Measurements from ENCODE around the gene MYRF.

DNA sequence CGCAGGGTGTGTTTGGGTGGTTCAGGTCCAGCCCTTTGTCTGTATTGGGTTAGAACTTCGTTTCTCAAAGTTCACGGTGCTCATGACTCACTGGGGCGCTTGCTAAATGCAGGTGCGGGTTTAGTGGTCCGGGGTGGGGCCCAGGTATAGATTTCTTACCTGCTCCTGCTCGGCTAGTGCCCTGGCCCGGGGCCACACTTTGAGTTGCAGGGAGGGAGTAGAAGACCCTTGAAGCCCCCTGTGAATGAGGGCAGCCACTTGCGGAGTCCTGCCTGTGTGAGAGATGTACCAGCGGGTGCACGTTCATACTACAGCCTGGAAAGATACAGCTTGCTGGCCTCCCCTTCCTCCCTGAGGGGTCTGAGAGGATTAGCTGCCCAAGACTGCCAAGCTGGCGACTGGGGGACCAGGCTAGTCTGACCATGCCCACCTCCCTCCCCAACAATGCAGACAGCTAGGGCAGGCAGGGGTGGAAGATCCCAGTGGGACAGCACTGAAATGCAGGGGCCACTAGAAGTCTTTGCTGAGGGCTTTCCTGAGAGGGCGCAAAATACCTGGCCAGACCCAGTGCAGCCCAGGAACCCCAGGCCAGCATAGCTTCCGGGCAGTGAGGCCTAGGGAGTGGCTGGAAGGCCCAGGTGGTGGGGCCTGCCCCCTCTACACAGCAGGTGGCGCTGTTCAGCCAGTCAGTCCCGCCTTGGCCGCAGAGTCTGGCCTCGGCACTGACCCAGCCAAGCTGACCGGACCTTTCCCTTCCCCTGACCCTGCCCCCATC lies 5.1 kb upstream of the MYRF start:
- TF ChIP-seq, protein P1, sequence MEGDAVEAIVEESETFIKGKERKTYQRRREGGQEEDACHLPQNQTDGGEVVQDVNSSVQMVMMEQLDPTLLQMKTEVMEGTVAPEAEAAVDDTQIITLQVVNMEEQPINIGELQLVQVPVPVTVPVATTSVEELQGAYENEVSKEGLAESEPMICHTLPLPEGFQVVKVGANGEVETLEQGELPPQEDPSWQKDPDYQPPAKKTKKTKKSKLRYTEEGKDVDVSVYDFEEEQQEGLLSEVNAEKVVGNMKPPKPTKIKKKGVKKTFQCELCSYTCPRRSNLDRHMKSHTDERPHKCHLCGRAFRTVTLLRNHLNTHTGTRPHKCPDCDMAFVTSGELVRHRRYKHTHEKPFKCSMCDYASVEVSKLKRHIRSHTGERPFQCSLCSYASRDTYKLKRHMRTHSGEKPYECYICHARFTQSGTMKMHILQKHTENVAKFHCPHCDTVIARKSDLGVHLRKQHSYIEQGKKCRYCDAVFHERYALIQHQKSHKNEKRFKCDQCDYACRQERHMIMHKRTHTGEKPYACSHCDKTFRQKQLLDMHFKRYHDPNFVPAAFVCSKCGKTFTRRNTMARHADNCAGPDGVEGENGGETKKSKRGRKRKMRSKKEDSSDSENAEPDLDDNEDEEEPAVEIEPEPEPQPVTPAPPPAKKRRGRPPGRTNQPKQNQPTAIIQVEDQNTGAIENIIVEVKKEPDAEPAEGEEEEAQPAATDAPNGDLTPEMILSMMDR (IDR thresholded peaks at IDR 0.05; ENCODE audit: extremely low read depth in 1 of 2, insufficient read depth in 1 of 2, low read depth in 1 of 2, low read length in 2 of 2): peak; percentile 93 to 98
- TF ChIP-seq POLR2A (IDR thresholded peaks at IDR 0.05; ENCODE audit: low read depth, low read length) (no peak), FOS (IDR thresholded peaks at IDR 0.05; ENCODE audit: borderline replicate concordance, insufficient read depth, low read length) (no peak), POLR2AphosphoS5 (IDR thresholded peaks at IDR 0.05; ENCODE audit: insufficient read depth, low read depth, low read length) (no peak), MYC (IDR thresholded peaks at IDR 0.05; ENCODE audit: low read depth, low read length) (no peak), EZH2 (IDR thresholded peaks at IDR 0.05; ENCODE audit: borderline replicate concordance, low read depth, low read length, severe bottlenecking) (no peak)
